Type B pancreatic cell (in vitro differentiated cells): Measurements from ENCODE around the gene HACD1. TPM values are rescaled to one million over a fixed set of nuclear protein-coding genes. Genes with fewer than 3 reads are reported as not detected.
"Not testable (repeated sequence)": the region's sequence is repeated elsewhere in the genome, so short reads cannot be mapped to it uniquely, and the experiment has no call there.

Experiments
- DNase-seq: peaks from one replicate; pipeline ENCODE4 v3.0.0; 2021; ENCODE audit warnings: mixed read lengths; ENCODE audit not compliant: unreplicated experiment; ENCODE audit errors: extremely low spot score
- H3K27ac Mint-ChIP-seq: 2 replicates; pipeline ENCODE4 v1.8.0; 2021; ENCODE audit warnings: mild to moderate bottlenecking, mixed read lengths
- H3K27me3 Mint-ChIP-seq: 2 replicates; pipeline ENCODE4 v1.8.0; 2021; ENCODE audit warnings: mixed read lengths
- H3K36me3 Mint-ChIP-seq: 2 replicates; pipeline ENCODE4 v1.8.0; 2021; ENCODE audit warnings: mixed read lengths
- H3K4me1 Mint-ChIP-seq: one replicate; pipeline ENCODE4 v1.8.0; 2021; ENCODE audit warnings: mixed read lengths; ENCODE audit not compliant: unreplicated experiment
- H3K4me3 Mint-ChIP-seq: 2 replicates; pipeline ENCODE4 v1.8.0; 2021; ENCODE audit warnings: mild to moderate bottlenecking, mixed read lengths
- H3K9me3 Mint-ChIP-seq: 2 replicates; pipeline ENCODE4 v1.8.0; 2021; ENCODE audit warnings: mixed read lengths
- CTCF ChIP-seq: fragments of 200-600 bp; sonication (generic); conservative IDR thresholded peaks from 2 replicates; pipeline ENCODE4 v1.5.0; 2021; ENCODE audit warnings: antibody characterized with exemption, mild to moderate bottlenecking
- total RNA-seq: library from RNA; stranded (reverse); gene quantifications from 2 replicates; pipeline ENCODE4 v1.2.1, GENCODE V29; 2021; ENCODE audit warnings: low replicate concordance

The HACD1 gene
- total RNA-seq, 1 donor from 2014 or later: 16.4 TPM

- peaks cover 4% of the 10 kb centered on the region for H3K36me3 Mint-ChIP-seq
- no peak for DNase-seq
- H3K4me3 Mint-ChIP-seq: peak overlapping the region; percentile 51
- H3K27me3 Mint-ChIP-seq: no peaks in the 10 kb centered on the region
- H3K27ac Mint-ChIP-seq: no peak overlapping the region
- H3K9me3 Mint-ChIP-seq: no peaks in the 10 kb centered on the region
- H3K4me1 Mint-ChIP-seq: peaks cover 12% of the 10 kb centered on the region
- TF ChIP-seq CTCF: no peak
Measured at GRCh38 chr10:17640331-17640816, 23.2 kb upstream of the HACD1 start.

- TF ChIP-seq CTCF: no peak
- DNase-seq: no peak
- H3K9me3 Mint-ChIP-seq: no peaks in the 10 kb centered on the region
- peaks cover 4% of the 10 kb centered on the region for H3K36me3 Mint-ChIP-seq
- H3K27me3 Mint-ChIP-seq: no peaks in the 10 kb centered on the region
- no peaks in the 10 kb centered on the region for H3K4me1 Mint-ChIP-seq
- H3K27ac Mint-ChIP-seq: no peak overlapping the region
- no peak overlapping the region for H3K4me3 Mint-ChIP-seq
Measured at GRCh38 chr10:17637869-17638268, 20.7 kb upstream of the HACD1 start.

GRCh38 chr10:17633353-17633752, 16.2 kb upstream of the HACD1 start:
- H3K9me3 Mint-ChIP-seq: no peaks in the 10 kb centered on the region
- TF ChIP-seq CTCF: no peak
- H3K27me3 Mint-ChIP-seq: no peaks in the 10 kb centered on the region
- H3K27ac Mint-ChIP-seq: no peak overlapping the region
- H3K36me3 Mint-ChIP-seq: no peaks in the 10 kb centered on the region
- H3K4me1 Mint-ChIP-seq: no peaks in the 10 kb centered on the region
- no peak overlapping the region for H3K4me3 Mint-ChIP-seq
- no peak for DNase-seq

GRCh38 chr10:17632590-17632989, 15.4 kb upstream of the HACD1 start:
- not testable (repeated sequence) for H3K27me3 Mint-ChIP-seq, H3K4me3 Mint-ChIP-seq, H3K4me1 Mint-ChIP-seq, DNase-seq, H3K27ac Mint-ChIP-seq, H3K9me3 Mint-ChIP-seq, H3K36me3 Mint-ChIP-seq

- Mint-ChIP-seq H3K4me1 (no peaks in the 10 kb centered on the region), H3K4me3 (no peak overlapping the region), H3K9me3 (no peaks in the 10 kb centered on the region), H3K36me3 (no peaks in the 10 kb centered on the region), H3K27ac (no peak overlapping the region), H3K27me3 (peaks cover 21% of the 10 kb centered on the region)
- no peak for DNase-seq
- no peak for TF ChIP-seq CTCF
Measured at GRCh38 chr10:17626656-17627055, 9.5 kb upstream of the HACD1 start.

- no peak overlapping the region for H3K4me3 Mint-ChIP-seq
- H3K36me3 Mint-ChIP-seq: no peaks in the 10 kb centered on the region
- H3K9me3 Mint-ChIP-seq: no peaks in the 10 kb centered on the region
- no peak for DNase-seq
- H3K27ac Mint-ChIP-seq: no peak overlapping the region
- TF ChIP-seq CTCF: no peak
- no peaks in the 10 kb centered on the region for H3K4me1 Mint-ChIP-seq
- peaks cover 21% of the 10 kb centered on the region for H3K27me3 Mint-ChIP-seq
Measured at GRCh38 chr10:17624996-17625395, 7.8 kb upstream of the HACD1 start.
